Measurements from ENCODE around the gene TTC17. TPM values are rescaled to one million over a fixed set of nuclear protein-coding genes. Genes with fewer than 3 reads are reported as not detected.
"Not testable (repeated sequence)": the region's sequence is repeated elsewhere in the genome, so short reads cannot be mapped to it uniquely, and the experiment has no call there.

The TTC17 gene
- total RNA-seq, 1 experiment from 2014 or later, result 62.6 TPM

DNA sequence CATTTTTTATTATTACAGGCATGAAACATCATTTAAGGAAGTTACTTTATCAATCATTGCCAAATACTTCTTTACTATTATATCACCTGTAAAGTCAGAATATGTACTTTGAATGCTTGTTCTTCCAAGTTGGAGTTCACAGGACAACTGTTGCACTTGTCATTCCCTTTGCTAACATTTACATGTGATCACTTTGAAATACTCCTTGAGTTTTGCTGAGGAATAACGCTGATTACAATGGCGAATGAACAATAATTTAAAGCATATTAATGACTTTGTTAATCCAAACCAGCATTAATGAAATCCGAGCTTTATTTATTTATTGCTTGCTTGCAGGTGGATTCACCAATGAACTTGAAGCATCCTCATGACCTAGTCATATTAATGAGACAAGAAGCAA, 20.2 kb downstream of the TTC17 start:
- no peak for DNase-seq (ENCODE audit: extremely low read depth, low read depth)

DNA sequence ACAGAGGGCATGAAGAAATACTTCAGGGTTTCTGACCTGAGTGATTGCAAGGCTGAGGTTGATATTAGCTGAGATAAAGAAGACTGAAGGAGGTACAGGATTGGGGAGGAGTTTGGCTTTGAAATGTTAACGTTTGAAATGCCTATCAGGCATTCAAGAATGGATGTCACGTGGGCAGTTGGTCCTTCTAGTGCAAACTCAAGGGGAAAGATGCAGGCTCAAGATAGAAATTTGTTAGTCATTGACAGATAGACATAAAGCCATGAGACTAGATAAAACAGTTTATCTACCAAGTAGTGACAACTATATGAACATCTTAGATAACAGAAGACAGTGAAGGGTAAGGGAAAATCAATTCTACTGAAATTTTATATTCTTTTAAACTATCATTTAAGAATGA, 23.1 kb downstream of the TTC17 start:
- DNase-seq (ENCODE audit: extremely low read depth, low read depth), result no peak

DNA sequence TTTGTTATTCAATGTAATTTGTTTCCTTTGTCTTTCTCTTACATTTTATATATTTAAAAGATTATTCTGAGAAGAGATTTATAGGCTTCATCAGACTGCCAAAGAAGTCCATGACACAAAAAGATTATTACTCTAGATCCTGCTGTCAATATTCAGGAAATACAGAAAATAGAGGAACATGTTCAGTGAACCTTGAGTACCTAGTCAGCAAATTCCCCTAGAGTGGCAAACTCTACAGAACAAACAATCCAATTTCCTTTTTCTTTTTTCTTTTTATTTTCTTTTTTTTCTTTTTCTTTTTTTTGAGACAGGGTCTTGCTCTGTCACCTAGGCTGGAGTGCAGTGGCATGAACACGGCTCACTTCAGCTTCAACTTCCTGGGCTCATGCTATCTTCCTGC, 23.9 kb downstream of the TTC17 start:
- DNase-seq (ENCODE audit: extremely low read depth, low read depth), result no peak

DNA sequence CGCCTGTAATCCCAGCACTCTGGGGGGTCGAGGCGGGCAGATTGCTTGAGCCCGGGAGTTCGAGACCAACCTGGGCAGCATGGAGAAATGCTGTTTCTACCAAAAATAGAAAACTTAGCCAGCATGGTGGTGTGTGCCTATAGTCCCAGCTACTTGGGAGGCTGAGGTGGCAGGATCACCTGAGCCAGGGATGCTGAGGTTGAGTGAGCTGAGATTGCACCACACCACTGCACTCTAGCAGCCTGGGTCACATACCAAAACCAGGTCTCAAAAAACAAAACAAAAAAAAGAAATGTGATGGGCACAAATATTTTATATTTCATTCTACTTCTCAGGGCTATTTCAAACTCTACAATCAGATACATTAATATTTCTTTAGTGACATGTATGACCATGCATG, 25.7 kb downstream of the TTC17 start:
- no peak for DNase-seq (ENCODE audit: extremely low read depth, low read depth)

DNA sequence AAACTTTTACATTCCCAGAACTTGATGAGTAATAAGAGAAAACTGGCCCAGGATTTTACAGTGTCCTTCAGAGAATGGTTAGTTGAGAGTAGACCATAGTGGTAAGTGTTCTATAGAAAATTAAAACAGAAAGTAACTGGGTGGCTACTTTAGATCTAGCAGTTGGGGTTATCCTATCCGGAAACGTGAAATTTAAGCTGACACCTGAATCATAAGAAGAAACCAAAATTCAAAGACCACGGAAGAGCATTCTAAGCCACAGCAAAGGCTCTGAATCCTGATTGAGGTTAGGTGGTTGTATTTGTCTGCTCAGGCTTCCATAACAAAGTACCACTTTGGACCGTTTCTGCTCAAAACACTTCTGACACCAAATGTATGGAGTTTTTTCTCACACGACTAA, 34.0 kb downstream of the TTC17 start:
- DNase-seq (ENCODE audit: extremely low read depth, low read depth), result no peak

DNA sequence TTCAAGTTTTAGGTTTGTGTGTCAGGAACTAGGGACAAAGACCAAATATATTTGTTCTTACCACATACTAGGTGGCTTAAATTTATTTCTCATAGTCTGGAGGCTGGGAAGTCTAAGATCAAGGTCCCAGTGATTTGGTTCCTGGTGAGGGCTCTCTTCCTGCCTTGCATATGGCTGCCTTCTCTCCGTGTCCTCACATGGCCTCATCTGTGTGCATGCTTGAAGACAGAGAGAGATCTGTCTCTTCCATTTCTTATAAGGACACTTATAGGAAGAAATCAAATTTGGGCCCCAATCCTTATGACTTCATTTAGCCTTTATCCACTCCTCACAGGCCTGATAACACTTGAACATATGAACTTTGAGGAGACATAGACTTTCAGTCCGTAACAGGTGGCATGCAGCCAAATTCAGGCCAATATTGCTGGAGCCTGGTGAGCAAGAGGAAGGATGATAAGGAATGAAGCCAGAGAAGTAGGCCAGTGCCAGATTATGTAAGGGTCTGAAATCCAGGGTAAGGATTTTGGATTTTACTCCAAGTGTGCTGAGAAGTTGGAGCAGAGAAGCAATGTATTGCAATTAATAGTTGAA, 35.1 kb downstream of the TTC17 start:
- no peak for DNase-seq (ENCODE audit: extremely low read depth, low read depth)

DNA sequence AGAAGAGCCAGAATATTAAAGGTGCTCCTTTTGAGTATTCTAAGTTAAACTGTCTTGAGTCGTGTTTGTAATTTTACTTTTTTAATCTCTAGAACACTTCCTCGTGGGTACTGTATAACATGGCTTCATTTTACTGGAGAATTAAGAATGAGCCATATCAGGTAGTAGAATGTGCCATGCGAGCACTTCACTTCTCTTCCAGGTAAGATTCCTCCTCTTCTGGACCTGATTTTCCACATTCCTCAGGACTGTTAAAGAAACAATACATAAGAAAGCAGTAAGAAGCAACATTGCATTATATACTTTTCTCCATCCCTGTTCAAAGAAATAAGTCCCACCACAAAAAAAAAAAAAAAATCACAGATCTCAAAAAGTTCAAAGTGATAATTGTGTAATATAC, 37.9 kb downstream of the TTC17 start:
- DNase-seq (ENCODE audit: extremely low read depth, low read depth), result no peak

DNA sequence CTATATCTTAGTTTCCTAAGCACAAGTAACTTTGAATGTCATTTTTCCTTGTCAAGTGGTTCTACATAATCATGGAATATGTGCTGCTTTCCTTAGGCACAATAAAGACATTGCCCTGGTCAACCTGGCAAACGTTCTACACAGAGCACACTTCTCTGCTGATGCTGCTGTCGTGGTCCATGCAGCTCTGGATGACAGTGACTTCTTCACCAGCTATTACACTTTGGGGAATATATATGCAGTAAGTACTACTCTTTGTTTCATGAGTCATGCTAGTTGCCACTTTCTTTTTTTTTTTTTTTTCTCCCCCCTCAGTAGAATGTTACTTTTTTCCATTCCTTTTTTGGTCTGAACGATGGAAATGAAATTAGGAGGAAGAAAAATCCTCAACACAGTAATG, 38.5 kb downstream of the TTC17 start:
- no peak for DNase-seq (ENCODE audit: extremely low read depth, low read depth)

DNA sequence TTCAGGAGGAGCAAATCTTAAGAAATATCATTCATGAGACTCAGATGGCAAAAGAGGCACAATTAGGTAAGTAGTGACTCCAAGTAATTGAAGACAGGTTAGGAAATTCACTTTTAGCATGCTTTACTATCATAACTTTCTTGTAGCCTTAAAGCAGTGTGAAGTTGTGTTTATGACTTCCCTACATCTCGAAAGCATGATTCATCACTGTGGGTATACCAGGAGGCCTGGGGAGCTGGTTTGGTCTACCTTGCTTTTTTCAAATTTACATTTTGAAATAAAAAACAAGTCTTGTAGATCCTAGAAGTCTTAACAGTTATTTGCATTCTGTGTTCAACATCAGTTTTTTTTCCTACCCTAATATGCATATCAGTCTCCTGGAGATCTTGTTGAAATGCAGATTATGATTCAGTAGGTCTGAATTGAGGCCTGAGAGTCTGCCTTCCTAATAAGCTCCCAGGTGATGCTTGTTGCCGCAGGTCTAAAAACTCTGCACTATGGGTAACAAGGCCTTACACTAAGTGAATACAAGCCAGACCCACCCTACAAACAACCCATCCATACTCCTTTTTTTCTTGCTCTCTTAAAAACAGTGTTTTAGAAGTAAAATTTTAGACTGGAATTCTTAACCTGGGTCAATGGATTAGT, 41.4 kb downstream of the TTC17 start:
- no peak for DNase-seq (ENCODE audit: extremely low read depth, low read depth)

DNA sequence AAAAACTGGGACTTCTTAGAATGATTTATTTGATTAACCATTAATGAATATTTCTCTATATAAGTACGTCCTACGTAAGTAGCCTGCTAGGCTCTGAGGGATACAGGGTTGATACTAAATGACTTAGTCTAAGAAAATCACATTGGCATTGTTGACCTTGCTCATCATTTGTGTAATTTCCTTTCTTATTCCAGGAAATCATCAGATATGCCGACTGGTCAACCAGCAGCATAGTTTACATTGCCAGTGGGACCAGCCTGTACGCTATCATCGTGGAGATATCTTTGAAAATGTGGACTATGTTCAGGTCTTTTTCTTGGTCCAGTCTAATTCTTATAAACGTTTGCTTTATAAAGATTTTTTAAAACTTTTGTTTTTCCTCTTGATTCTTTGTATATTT, 42.5 kb downstream of the TTC17 start:
- DNase-seq (ENCODE audit: extremely low read depth, low read depth), result no peak

DNA sequence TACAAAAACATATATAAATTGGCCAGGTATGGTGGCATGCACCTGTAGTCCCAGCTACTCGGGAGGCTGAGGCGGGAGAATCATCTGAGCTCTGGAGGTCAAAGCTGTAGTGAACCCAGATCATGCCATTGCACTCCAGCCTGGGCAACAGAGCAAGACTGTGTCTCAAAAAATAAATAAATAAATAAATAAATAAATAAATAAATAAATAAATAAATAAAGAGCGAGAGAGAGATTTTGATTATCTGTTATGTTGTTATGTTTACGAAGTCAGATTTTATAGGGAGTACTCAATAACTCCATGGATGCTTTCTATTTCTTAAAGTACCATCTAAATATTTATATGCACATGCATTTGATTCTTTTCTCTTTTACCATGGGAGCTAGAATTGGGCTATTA, 43.1 kb downstream of the TTC17 start:
- DNase-seq (ENCODE audit: extremely low read depth, low read depth), result not testable (repeated sequence)

DNA sequence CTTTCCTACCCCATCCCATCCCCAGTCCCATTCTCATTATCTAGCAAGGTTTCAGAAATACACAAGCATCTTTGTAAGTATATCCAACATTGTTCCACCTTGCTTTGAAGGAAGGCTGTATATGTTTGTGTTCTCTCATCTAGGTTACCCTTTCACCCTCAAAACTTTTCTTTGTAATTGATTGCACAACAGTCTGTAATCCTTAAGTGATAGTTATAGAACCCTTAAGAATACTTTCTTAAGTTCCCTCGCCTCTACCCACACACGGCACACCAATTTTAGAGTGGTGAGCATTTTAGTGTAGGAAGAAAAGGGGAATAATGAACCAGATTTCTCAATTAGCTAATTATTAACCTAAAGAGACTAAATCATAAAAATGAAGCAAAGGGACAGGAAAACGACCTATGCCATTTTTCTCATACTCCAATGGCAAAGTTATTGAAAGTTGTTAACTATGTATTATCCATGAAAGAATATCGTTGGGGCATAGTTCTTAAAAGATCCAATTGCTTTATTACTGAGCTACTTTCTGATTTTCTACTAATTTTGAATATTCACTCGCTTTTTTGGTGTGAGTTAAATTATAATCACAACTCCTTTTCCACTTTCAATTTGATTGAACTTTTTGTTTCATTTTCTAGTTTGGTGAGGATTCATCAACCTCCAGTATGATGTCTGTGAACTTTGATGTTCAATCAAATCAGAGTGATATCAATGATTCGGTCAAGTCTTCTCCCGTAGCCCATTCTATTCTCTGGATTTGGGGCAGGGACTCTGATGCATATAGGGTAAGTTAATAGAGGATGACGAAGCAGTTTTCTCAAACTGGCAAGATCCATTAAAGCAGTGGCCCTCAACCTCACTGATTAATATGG, 44.9 kb downstream of the TTC17 start:
- DNase-seq (ENCODE audit: extremely low read depth, low read depth), result no peak

DNA sequence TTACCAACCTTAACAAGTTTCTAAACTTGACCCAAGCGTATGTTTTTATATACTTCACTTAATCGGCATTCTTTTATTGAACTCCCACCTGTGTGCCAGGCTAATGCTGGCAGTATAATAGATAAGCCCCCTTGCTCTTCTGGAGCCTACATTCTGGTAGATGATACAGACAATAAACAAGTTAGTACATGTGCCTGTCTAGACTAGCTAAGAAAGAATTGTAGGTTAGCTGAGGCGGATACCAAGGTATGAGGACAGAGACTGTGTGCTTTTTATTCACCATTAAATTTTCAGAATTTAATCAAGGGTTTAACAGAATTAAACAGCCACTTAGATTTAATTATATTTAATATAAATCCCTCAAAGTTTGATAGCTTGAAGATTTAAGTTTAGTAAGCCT, 45.7 kb downstream of the TTC17 start:
- no peak for DNase-seq (ENCODE audit: extremely low read depth, low read depth)

DNA sequence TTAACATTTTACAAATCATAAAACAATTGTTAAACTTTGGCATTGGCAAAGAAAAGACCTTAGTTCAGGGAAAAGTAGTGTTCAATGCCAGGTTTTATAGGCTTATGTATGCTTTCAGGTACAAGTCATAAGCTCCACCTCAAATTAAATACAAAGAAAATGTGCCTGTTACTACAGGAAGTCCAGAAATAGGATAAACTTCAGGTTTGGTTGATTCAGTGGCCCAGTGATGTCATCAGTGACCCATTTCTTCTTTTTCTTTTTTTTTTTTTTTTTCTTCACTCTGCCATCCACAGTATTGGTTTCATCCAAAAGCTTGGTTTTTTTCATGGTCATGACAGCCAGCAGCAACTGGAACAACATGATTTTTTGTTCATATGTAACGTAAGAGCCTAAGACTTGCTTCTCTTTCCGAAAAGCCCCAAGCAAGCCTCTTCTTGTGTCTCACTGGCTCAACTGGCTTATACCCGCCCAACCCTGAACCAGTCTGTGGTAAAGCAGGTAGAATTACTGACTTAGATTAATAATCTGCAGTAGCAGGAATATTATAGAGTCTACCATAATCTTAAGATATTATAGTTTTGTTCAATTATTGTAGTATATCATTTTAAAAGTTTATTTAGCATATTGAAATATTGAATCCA, 46.2 kb downstream of the TTC17 start:
- DNase-seq (ENCODE audit: extremely low read depth, low read depth), result no peak

DNA sequence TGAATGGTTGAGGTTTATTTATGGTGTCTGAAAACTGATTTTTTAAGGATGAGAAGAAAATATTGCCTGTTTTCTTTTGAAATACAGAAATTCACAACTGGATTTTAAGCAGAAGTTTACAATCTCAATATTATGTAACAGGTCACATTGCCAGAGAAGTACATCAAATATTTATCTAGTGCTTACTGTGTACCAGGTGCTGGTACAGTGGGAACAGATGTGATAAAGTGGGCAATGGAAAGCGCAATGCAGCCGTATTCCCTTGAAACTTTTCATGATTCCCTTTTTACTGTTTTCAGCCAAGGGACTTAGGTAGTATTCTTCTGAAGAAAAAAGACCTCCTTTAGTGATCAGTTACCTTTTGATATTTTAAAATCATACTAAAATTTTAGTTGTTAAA, 49.6 kb downstream of the TTC17 start:
- no peak for DNase-seq (ENCODE audit: extremely low read depth, low read depth)

DNA sequence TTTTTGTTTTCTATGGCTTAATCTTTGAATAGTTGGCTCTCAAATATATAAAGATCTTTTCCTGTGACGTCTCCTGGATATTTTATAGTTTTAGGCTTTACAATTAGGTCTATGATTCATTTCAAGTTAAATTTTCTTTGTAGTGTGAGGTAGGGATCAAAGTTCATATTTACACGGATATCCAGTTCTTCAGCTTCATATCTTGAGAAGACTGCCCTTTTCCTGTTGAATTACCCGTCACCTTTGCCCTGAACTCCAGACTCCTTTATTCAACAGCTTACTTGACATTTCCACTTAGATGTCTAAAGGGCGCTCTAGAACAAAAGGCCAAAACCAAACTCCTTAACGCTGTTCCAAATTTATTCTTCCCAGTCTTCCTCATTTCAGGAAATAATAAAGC, 51.7 kb downstream of the TTC17 start:
- no peak for DNase-seq (ENCODE audit: extremely low read depth, low read depth)

DNA sequence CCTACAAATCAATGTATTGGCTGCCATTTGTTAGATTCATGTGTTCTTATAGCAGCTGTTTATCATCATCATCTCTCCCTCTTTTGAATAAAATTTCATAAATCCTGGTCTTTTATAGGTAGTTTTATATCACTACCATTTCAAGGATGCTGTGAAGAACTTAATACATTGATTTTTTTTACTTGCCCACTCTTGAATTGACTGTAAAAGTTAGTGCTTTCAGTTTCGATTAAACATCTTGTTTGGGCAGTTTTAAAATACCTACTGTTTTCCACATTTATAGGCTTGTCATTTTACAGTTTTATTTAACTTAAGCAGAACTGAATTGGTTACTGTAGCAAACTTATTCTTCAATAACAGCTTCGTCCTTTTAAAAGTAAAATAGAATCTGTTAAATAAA, 59.5 kb downstream of the TTC17 start:
- DNase-seq (ENCODE audit: extremely low read depth, low read depth), result no peak

DNA sequence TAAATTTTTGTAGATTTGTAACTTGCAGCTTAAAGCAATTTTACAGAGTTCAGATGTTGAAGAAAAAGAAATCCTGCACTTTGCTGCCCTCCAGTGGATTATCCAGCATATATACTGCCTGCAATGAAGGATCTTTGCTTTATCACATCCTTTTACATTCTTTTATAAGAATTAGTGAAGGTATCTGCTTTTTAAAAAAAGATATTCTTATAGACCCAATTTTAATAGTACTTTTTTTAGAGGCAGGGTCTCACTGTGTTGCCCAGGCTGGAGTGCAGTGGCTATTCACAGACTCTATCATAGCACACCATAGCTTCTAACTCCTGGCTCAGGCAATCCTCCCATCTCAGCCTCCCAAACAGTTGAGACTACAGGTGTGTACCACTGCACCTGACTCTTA, 60.7 kb downstream of the TTC17 start:
- peak; percentile 26 for DNase-seq (ENCODE audit: extremely low read depth, low read depth)

DNA sequence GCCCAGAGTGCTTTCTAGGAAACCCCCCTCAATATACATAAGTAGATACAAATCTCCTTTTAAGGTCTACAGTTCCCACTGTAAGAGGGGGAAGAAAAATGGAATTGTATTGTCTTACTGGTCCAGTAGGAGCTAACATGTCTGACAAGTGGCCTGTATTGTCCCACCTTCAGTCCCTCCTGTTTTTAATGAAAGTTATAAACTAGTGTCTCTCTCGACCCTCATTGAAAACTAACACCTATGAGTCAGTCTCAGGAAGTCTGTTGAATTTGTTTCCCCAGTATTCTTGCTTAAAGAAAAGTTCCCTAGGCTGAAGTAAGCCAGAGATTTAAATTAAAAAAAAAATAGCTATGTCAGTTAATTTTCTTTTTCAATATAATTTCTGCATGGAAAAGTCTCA, 69.3 kb downstream of the TTC17 start:
- DNase-seq (ENCODE audit: extremely low read depth, low read depth), result no peak

DNA sequence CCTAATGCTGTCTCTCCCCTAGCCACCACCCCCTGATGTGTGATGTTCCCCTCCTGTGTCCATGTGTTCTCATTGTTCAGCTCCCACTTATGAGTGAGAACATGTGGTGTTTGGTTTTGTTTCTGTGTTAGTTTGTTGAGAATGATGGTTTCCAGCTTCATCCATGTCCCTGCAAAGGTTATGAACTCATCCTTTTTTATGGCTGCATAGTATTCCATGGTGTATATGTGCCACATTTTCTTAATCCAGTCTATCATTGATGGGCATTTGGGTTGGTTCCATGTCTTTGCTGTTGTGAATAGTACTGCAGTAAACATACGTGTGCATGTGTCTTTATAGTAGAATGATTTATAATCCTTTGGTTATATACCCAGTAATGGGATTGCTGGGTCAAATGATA, 72.2 kb downstream of the TTC17 start:
- not testable (repeated sequence) for DNase-seq (ENCODE audit: extremely low read depth, low read depth)

DNA sequence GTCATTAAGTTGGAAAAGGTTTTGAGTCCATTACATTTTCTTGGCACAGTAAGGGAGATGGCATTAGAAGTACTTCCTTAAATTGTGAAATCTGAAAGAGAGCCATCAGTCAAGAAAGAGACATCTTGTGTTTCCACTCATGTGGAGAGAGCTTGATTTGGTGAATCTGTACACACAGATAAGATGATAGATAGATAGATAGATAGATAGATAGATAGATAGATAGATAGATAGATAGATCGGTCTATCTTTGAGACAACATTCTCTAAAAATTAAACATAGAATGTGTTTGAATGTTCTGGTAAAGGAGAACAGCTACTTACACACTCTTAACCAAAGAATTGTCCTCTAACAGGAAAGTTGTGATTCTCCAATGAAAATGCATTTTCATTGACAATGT, 76.2 kb downstream of the TTC17 start:
- no peak for DNase-seq (ENCODE audit: extremely low read depth, low read depth)

DNA sequence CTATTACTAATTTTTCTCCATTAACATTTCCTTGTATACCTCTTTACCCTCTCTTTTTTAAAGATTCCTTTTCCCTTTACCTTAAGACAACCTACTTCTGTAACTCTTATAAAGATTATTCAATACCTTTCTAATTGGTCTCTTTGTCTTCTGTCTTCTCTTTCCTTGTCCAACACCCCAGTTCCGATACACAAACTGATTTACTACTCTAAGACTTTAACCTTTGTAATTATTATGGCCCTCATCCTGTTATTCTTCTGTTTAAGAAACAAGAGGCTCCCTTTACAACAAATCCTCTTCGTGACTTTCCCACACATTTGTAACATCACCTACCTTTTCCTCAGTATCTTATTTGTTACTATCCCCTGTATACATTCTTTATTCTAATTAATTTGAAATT, 81.8 kb downstream of the TTC17 start:
- DNase-seq (ENCODE audit: extremely low read depth, low read depth), result no peak
